ENCODE results near the gene DYSF.

DNA sequence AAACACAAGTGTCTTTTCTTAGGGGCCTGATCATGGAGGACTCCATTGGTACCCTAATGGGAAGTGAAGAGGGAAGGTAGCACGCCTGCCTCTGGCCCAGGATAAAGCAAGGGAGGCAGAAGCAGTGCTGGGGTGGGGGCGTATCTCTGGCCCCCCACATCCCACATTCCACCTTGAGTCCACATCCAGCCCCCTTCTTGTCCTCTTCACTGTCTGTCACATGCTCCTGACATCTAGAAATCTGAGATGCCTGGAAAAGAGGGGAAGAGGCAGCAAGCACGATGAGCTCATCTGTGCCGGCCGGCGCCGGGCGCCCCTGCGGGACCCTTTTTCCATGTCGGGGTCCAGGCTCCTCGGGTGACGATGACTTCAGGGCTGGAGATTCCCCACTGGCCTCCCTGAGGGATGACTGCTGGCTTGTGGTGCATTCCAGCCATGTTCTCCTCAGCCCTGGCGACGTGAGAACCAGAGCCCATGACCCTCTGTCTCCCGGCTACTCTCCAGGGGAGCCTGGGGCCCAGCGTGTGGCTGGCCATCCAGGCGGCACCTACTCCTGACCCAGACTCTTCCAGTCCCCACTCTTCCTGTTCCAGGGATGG lies 277.5 kb downstream of the DYSF start:
- TF ChIP-seq CTCF (conservative IDR thresholded peaks at IDR 0.05; ENCODE audit: low read depth, low read length) (no peak), EZH2 (IDR thresholded peaks at IDR 0.05; ENCODE audit: borderline replicate concordance, low read depth, low read length, poor library complexity, severe bottlenecking) (no peak)
